Stimulated activated naive CD8-positive, alpha-beta T cell treated with anti-CD3 and anti-CD28 coated beads, Interleukin-15, Interleukin-2, amounts not matched to agents 100 ng/mL and 50 ng/mL, for 24 hours (primary cell): ENCODE data around the gene MMP21.

Source experiments
- H3K27ac Mint-ChIP-seq: one replicate; pipeline ENCODE4 v1.8.0; 2021; ENCODE audit warnings: mild to moderate bottlenecking, mixed read lengths
- H3K27me3 Mint-ChIP-seq: one replicate; pipeline ENCODE4 v1.8.0; 2021; ENCODE audit warnings: mixed read lengths
- H3K36me3 Mint-ChIP-seq: one replicate; pipeline ENCODE4 v1.8.0; 2021; ENCODE audit warnings: low read depth, mixed read lengths
- H3K4me1 Mint-ChIP-seq: one replicate; pipeline ENCODE4 v1.8.0; 2021; ENCODE audit warnings: low read depth, mixed read lengths
- H3K4me3 Mint-ChIP-seq: one replicate; pipeline ENCODE4 v1.8.0; 2021; ENCODE audit warnings: mild to moderate bottlenecking, mixed read lengths
- H3K9me3 Mint-ChIP-seq: one replicate; pipeline ENCODE4 v1.8.0; 2021; ENCODE audit warnings: mixed read lengths

Gene MMP21

GRCh38 chr10:125779403-125780327, 4.0 kb upstream of the MMP21 start:
- no peak overlapping the region for H3K4me3 Mint-ChIP-seq
- no peaks in the 10 kb centered on the region for H3K9me3 Mint-ChIP-seq
- H3K4me1 Mint-ChIP-seq, result no peaks in the 10 kb centered on the region
- H3K27me3 Mint-ChIP-seq, result no peaks in the 10 kb centered on the region
- no peaks in the 10 kb centered on the region for H3K36me3 Mint-ChIP-seq
- H3K27ac Mint-ChIP-seq, result no peak overlapping the region

GRCh38 chr10:125778556-125778955, 2.9 kb upstream of the MMP21 start:
- no peaks in the 10 kb centered on the region for H3K27me3 Mint-ChIP-seq
- H3K9me3 Mint-ChIP-seq, result no peaks in the 10 kb centered on the region
- no peak overlapping the region for H3K27ac Mint-ChIP-seq
- no peaks in the 10 kb centered on the region for H3K4me1 Mint-ChIP-seq
- no peaks in the 10 kb centered on the region for H3K36me3 Mint-ChIP-seq
- no peak overlapping the region for H3K4me3 Mint-ChIP-seq

- no peak overlapping the region for H3K27ac Mint-ChIP-seq
- H3K27me3 Mint-ChIP-seq, result no peaks in the 10 kb centered on the region
- no peaks in the 10 kb centered on the region for H3K36me3 Mint-ChIP-seq
- H3K4me3 Mint-ChIP-seq, result no peak overlapping the region
- H3K9me3 Mint-ChIP-seq, result no peaks in the 10 kb centered on the region
- H3K4me1 Mint-ChIP-seq, result no peaks in the 10 kb centered on the region
Measured at GRCh38 chr10:125777806-125778205, 2.2 kb upstream of the MMP21 start.

GRCh38 chr10:125774581-125775191, 935 bp downstream of the MMP21 start:
- Mint-ChIP-seq H3K36me3 (peaks cover 4% of the 10 kb centered on the region), H3K4me3 (no peak overlapping the region), H3K9me3 (no peaks in the 10 kb centered on the region), H3K27me3 (no peaks in the 10 kb centered on the region), H3K27ac (no peak overlapping the region), H3K4me1 (no peaks in the 10 kb centered on the region)

- Mint-ChIP-seq H3K27ac (no peak overlapping the region), H3K4me1 (no peaks in the 10 kb centered on the region), H3K36me3 (peaks cover 4% of the 10 kb centered on the region), H3K4me3 (no peak overlapping the region), H3K9me3 (no peaks in the 10 kb centered on the region), H3K27me3 (no peaks in the 10 kb centered on the region)
Measured at GRCh38 chr10:125773687-125774543, 1.7 kb downstream of the MMP21 start.

- Mint-ChIP-seq H3K4me3 (no peak overlapping the region), H3K4me1 (no peaks in the 10 kb centered on the region), H3K36me3 (peaks cover 8% of the 10 kb centered on the region), H3K9me3 (no peaks in the 10 kb centered on the region), H3K27me3 (no peaks in the 10 kb centered on the region), H3K27ac (no peak overlapping the region)
Measured at GRCh38 chr10:125772864-125773180, 2.8 kb downstream of the MMP21 start.

- Mint-ChIP-seq H3K4me1 (no peaks in the 10 kb centered on the region), H3K27me3 (no peaks in the 10 kb centered on the region), H3K27ac (no peak overlapping the region), H3K4me3 (no peak overlapping the region), H3K36me3 (peaks cover 9% of the 10 kb centered on the region), H3K9me3 (no peaks in the 10 kb centered on the region)
Measured at GRCh38 chr10:125772112-125772863, 3.3 kb downstream of the MMP21 start.

- H3K36me3 Mint-ChIP-seq, result peaks cover 21% of the 10 kb centered on the region
- H3K4me3 Mint-ChIP-seq, result no peak overlapping the region
- no peaks in the 10 kb centered on the region for H3K9me3 Mint-ChIP-seq
- no peaks in the 10 kb centered on the region for H3K4me1 Mint-ChIP-seq
- H3K27me3 Mint-ChIP-seq, result no peaks in the 10 kb centered on the region
- no peak overlapping the region for H3K27ac Mint-ChIP-seq
Measured at GRCh38 chr10:125770844-125771243, 4.8 kb downstream of the MMP21 start.

- no peak overlapping the region for H3K27ac Mint-ChIP-seq
- no peaks in the 10 kb centered on the region for H3K4me1 Mint-ChIP-seq
- H3K9me3 Mint-ChIP-seq, result no peaks in the 10 kb centered on the region
- H3K4me3 Mint-ChIP-seq, result no peak overlapping the region
- H3K36me3 Mint-ChIP-seq, result peaks cover 37% of the 10 kb centered on the region
- H3K27me3 Mint-ChIP-seq, result no peaks in the 10 kb centered on the region
Measured at GRCh38 chr10:125769175-125769574, 6.4 kb downstream of the MMP21 start.

GRCh38 chr10:125768219-125768855, 7.3 kb downstream of the MMP21 start:
- Mint-ChIP-seq H3K27ac (no peak overlapping the region), H3K4me1 (no peaks in the 10 kb centered on the region), H3K27me3 (no peaks in the 10 kb centered on the region), H3K36me3 (peaks cover 46% of the 10 kb centered on the region), H3K4me3 (no peak overlapping the region), H3K9me3 (no peaks in the 10 kb centered on the region)

GRCh38 chr10:125766511-125766910, 9.1 kb downstream of the MMP21 start:
- Mint-ChIP-seq H3K9me3 (no peaks in the 10 kb centered on the region), H3K4me1 (no peaks in the 10 kb centered on the region), H3K27ac (no peak overlapping the region), H3K27me3 (no peaks in the 10 kb centered on the region), H3K36me3 (peaks cover 64% of the 10 kb centered on the region), H3K4me3 (no peak overlapping the region)

GRCh38 chr10:125765835-125766234, 9.8 kb downstream of the MMP21 start:
- Mint-ChIP-seq H3K27ac (no peak overlapping the region), H3K9me3 (no peaks in the 10 kb centered on the region), H3K4me1 (no peaks in the 10 kb centered on the region), H3K36me3 (peaks cover 68% of the 10 kb centered on the region), H3K27me3 (no peaks in the 10 kb centered on the region), H3K4me3 (no peak overlapping the region)

GRCh38 chr10:125762692-125763648, 12.7 kb downstream of the MMP21 start:
- H3K9me3 Mint-ChIP-seq, result no peaks in the 10 kb centered on the region
- no peak overlapping the region for H3K4me3 Mint-ChIP-seq
- H3K36me3 Mint-ChIP-seq, result peaks cover 79% of the 10 kb centered on the region
- H3K4me1 Mint-ChIP-seq, result no peaks in the 10 kb centered on the region
- no peaks in the 10 kb centered on the region for H3K27me3 Mint-ChIP-seq
- H3K27ac Mint-ChIP-seq, result no peak overlapping the region
